GM23248 (cell line): ENCODE results near the gene GABRA4. TPM values are rescaled to one million over a fixed set of nuclear protein-coding genes. Genes with fewer than 3 reads are reported as not detected.

Experiments used
- DNase-seq: peaks from one replicate; pipeline ENCODE4 v3.0.0-alpha.2; 2015
- H2AFZ ChIP-seq: fragments of 200-600 bp; sonication (generic); 2 replicates; pipeline ENCODE4 v1.6.1; 2016; ENCODE audit warnings: antibody characterized with exemption
- H3F3A ChIP-seq: fragments of 200-600 bp; sonication (generic); 2 replicates; pipeline ENCODE4 v1.6.1; 2016; ENCODE audit warnings: mild to moderate bottlenecking, antibody characterized with exemption, mixed run types; ENCODE audit not compliant: insufficient read depth
- H3K27ac ChIP-seq: fragments of 200-600 bp; sonication (generic); 2 replicates; pipeline ENCODE4 v1.5.1; 2016; ENCODE audit warnings: mild to moderate bottlenecking
- H3K27me3 ChIP-seq: fragments of 200-600 bp; sonication (generic); replicated peaks from 2 replicates; pipeline ENCODE4 v1.6.1; 2016; ENCODE audit warnings: mild to moderate bottlenecking; ENCODE audit not compliant: insufficient read depth
- H3K36me3 ChIP-seq: fragments of 200-600 bp; sonication (generic); 2 replicates; pipeline ENCODE4 v1.6.1; 2016; ENCODE audit warnings: low read depth, mild to moderate bottlenecking
- H3K4me1 ChIP-seq: fragments of 200-600 bp; sonication (generic); 2 replicates; pipeline ENCODE4 v1.6.1; 2016; ENCODE audit warnings: mild to moderate bottlenecking; ENCODE audit not compliant: insufficient read depth
- H3K4me2 ChIP-seq: fragments of 200-600 bp; sonication (generic); one replicate; pipeline ENCODE4 v1.6.1; 2016; ENCODE audit warnings: mild to moderate bottlenecking; ENCODE audit not compliant: unreplicated experiment
- H3K4me3 ChIP-seq: fragments of 200-600 bp; sonication (generic); 2 replicates; pipeline ENCODE4 v1.5.1; 2016; ENCODE audit warnings: mild to moderate bottlenecking
- H3K79me2 ChIP-seq: fragments of 200-600 bp; sonication (generic); 2 replicates; pipeline ENCODE4 v1.6.1; 2016; ENCODE audit warnings: mild to moderate bottlenecking; ENCODE audit not compliant: insufficient read depth
- H3K9ac ChIP-seq: fragments of 200-600 bp; sonication (generic); 2 replicates; pipeline ENCODE4 v1.6.1; 2016; ENCODE audit warnings: mild to moderate bottlenecking
- H3K9me2 ChIP-seq: fragments of 200-600 bp; sonication (generic); 2 replicates; pipeline ENCODE4 v1.6.1; 2016; ENCODE audit warnings: mixed run types, mild to moderate bottlenecking, moderate library complexity; ENCODE audit not compliant: insufficient read depth
- H3K9me3 ChIP-seq: fragments of 200-600 bp; sonication (generic); one replicate; pipeline ENCODE4 v1.6.1; 2017; ENCODE audit warnings: low read depth
- H4K20me1 ChIP-seq: fragments of 200-600 bp; sonication (generic); 2 replicates; pipeline ENCODE4 v1.6.0; 2016; ENCODE audit not compliant: insufficient read depth
- EZH2 ChIP-seq: fragments of 200-600 bp; sonication (generic); IDR thresholded peaks from 2 replicates; pipeline ENCODE4 v1.6.1; 2018; ENCODE audit warnings: antibody characterized with exemption, mild to moderate bottlenecking; ENCODE audit not compliant: insufficient read depth, poor library complexity, severe bottlenecking
- EZH2phosphoT487 ChIP-seq: fragments of 200-600 bp; sonication (generic); IDR thresholded peaks from 2 replicates; pipeline ENCODE4 v1.6.1; 2018; ENCODE audit warnings: antibody characterized with exemption, moderate library complexity, mild to moderate bottlenecking, low read depth; ENCODE audit not compliant: insufficient read depth
- WGBS, 2 experiments: methylation state at CpG; one replicate each; pipeline ENCODE4 v1.1.6; 2015 to 2017; ENCODE audit warnings: low lambda C conversion rate in 2 of 2, low coverage in 1 of 2; ENCODE audit errors: missing lambda C conversion rate in 2 of 2; 5-methylcytosine and 5-hydroxymethylcytosine counted together
- in situ Hi-C: fragments of 300-500 bp; cut with MboI; formaldehyde crosslinking; loops from 2 replicates; pipeline ENCODE4 v1.15.0; 2020
- polyA plus RNA-seq: library from polyadenylated mRNA; unstranded; fragments of >200 nt; fragmentation: Nextera tagmentation; extraction: Ambion mirVana; gene quantifications from 2 replicates; pipeline ENCODE4 v1.2.1, GENCODE V29; 2016
- total RNA-seq: library from RNA; depleted of rRNA; stranded (reverse); fragments of >200 nt; shearing (Covaris generic); gene quantifications from 2 replicates; pipeline ENCODE4 v1.2.3, GENCODE V29; 2014; rRNA removed

The GABRA4 gene
- total RNA-seq (not detected in 2 replicates), polyA plus RNA-seq (not detected in 2 replicates)

- peaks cover 18% of the 10 kb centered on the region for H3K27me3 ChIP-seq
- H3F3A ChIP-seq = no peaks in the 10 kb centered on the region
- no peak within 1 kb of the TSS for H2AFZ ChIP-seq
- no peak within 1 kb of the TSS for H3K4me3 ChIP-seq
- no peaks in the 10 kb centered on the region for H3K36me3 ChIP-seq
- no peaks in the 10 kb centered on the region for H3K4me1 ChIP-seq
- H4K20me1 ChIP-seq = no peaks in the 10 kb centered on the region
- in situ Hi-C loops = no loop called here
- H3K9me3 ChIP-seq = no peaks in the 10 kb centered on the region
- DNase-seq = peak; percentile 0
- H3K27ac ChIP-seq = no peak within 1 kb of the TSS
- H3K79me2 ChIP-seq = no peaks in the 10 kb centered on the region
- H3K9ac ChIP-seq = no peak within 1 kb of the TSS
- TF ChIP-seq EZH2 = no peak
- no peak for TF ChIP-seq EZH2phosphoT487
- H3K9me2 ChIP-seq = no peaks in the 10 kb centered on the region
- no peak within 1 kb of the TSS for H3K4me2 ChIP-seq
- 8 to 11% methylated on average over 51 to 67 of the region's 67 CpGs for WGBS, 2 experiments
Measured at GRCh38 chr4:46993075-46994006, at the start of gene GABRA4. Gene GABRA4, minus strand, starts transcription at chr4:46993581. Its CDS starts 157 bp downstream, at chr4:46993424.

GRCh38 chr4:47040828-47041227 is 47.4 kb upstream of the GABRA4 start:
- no peak overlapping the region for H3K4me3 ChIP-seq
- H3K36me3 ChIP-seq = no peaks in the 10 kb centered on the region
- H3F3A ChIP-seq = no peaks in the 10 kb centered on the region
- H2AFZ ChIP-seq = no peak overlapping the region
- TF ChIP-seq EZH2 (no peak), EZH2phosphoT487 (no peak)
- no peak for DNase-seq
- no peak overlapping the region for H3K9ac ChIP-seq
- no peak overlapping the region for H3K4me2 ChIP-seq
- no peaks in the 10 kb centered on the region for H3K27me3 ChIP-seq
- in situ Hi-C loops = no loop called here
- no peaks in the 10 kb centered on the region for H3K79me2 ChIP-seq
- WGBS, 2 experiments = 20 to 22% methylated on average over 3 of the region's 3 CpGs
- H3K9me3 ChIP-seq = no peaks in the 10 kb centered on the region
- no peak overlapping the region for H3K27ac ChIP-seq
- no peaks in the 10 kb centered on the region for H3K4me1 ChIP-seq
- no peaks in the 10 kb centered on the region for H3K9me2 ChIP-seq
- H4K20me1 ChIP-seq = no peaks in the 10 kb centered on the region

- Histone ChIP-seq H3K4me2 (no peak overlapping the region), H3K4me1 (no peaks in the 10 kb centered on the region), H3K27ac (no peak overlapping the region), H4K20me1 (no peaks in the 10 kb centered on the region), H3K36me3 (no peaks in the 10 kb centered on the region), H3K9me2 (no peaks in the 10 kb centered on the region), H3K4me3 (no peak overlapping the region), H2AFZ (no peak overlapping the region), H3K79me2 (no peaks in the 10 kb centered on the region), H3K9ac (no peak overlapping the region), H3K27me3 (peaks cover 4% of the 10 kb centered on the region; the same call in 1 of the 2 replicates), H3F3A (no peaks in the 10 kb centered on the region), H3K9me3 (no peaks in the 10 kb centered on the region)
- TF ChIP-seq EZH2 (no peak), EZH2phosphoT487 (no peak)
- in situ Hi-C loops = no loop called here
- no peak for DNase-seq
- WGBS, 2 experiments = 6 to 13% methylated on average over 1 of the region's 1 CpG
Measured at GRCh38 chr4:47038263-47038662, 44.9 kb upstream of the GABRA4 start.

- Histone ChIP-seq H3F3A (no peaks in the 10 kb centered on the region), H3K9me3 (no peaks in the 10 kb centered on the region), H3K9me2 (no peaks in the 10 kb centered on the region), H3K4me1 (no peaks in the 10 kb centered on the region), H3K9ac (no peak overlapping the region), H3K4me2 (peak overlapping the region; percentile 51), H3K27me3 (peaks cover 14% of the 10 kb centered on the region; the same call in 1 of the 2 replicates), H3K27ac (no peak overlapping the region), H4K20me1 (no peaks in the 10 kb centered on the region), H3K79me2 (no peaks in the 10 kb centered on the region), H2AFZ (peak overlapping the region; percentile 49; the same call in 1 of the 2 replicates), H3K4me3 (peak overlapping the region; percentile 48), H3K36me3 (no peaks in the 10 kb centered on the region)
- WGBS, 2 experiments = 3 to 4% methylated on average over 46 to 47 of the region's 47 CpGs
- TF ChIP-seq EZH2phosphoT487 (no peak), EZH2 (no peak)
- in situ Hi-C loops = no loop called here
- peak; percentile 39 for DNase-seq
Measured at GRCh38 chr4:47032405-47033106, 39.2 kb upstream of the GABRA4 start.
